Measurements from ENCODE around the gene RNASE4. TPM values are rescaled to one million over a fixed set of nuclear protein-coding genes. Genes with fewer than 3 reads are reported as not detected.
A peak's percentile ranks its signal among the peaks of the same experiment; 100 is the strongest.
"Not testable (repeated sequence)": the region's sequence is repeated elsewhere in the genome, so short reads cannot be mapped to it uniquely, and the experiment has no call there.

RNASE4 gene
- total RNA-seq, 1 experiment from 2014 or later = 5.9 TPM

DNA sequence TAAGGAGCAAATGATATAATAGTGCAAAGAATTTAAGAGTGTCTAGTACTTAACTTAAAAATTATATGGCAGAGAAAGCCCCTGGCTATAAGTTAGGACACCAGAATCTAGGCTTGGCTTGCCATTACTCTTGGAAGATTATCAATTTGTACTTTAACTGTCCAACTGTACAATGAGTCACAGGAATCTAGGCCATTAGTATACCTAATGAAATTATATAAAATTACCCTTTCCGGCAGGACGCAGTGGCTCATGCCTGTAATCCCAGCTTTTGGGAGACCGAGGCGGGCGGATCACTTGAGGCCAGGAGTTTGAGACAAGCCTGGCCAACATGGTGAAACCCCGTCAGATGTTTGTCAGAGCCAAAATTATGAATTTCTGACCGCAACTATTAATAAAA is 42.2 kb upstream of the RNASE4 start:
- Histone ChIP-seq H3K9me2 (replicated peaks; ENCODE audit: low read length) (no peaks in the 10 kb centered on the region), H3K27me3 (ENCODE audit: low read length) (peaks cover 23% of the 10 kb centered on the region), H3K36me3 (ENCODE audit: low read depth, low read length) (no peaks in the 10 kb centered on the region), H3K27ac (ENCODE audit: low read length) (no peak overlapping the region), H3K79me2 (ENCODE audit: low read length) (no peaks in the 10 kb centered on the region), H2AFZ (ENCODE audit: low read length) (no peak overlapping the region), H3F3A (ENCODE audit: low read length, unreplicated experiment) (no peaks in the 10 kb centered on the region), H4K20me1 (ENCODE audit: low read length) (no peaks in the 10 kb centered on the region), H3K9me3 (ENCODE audit: low read length) (no peaks in the 10 kb centered on the region), H3K4me2 (ENCODE audit: low read length) (no peak overlapping the region), H3K4me1 (ENCODE audit: insufficient read depth, low read length) (no peaks in the 10 kb centered on the region), H3K4me3 (ENCODE audit: low read length) (no peak overlapping the region), H3K9ac (ENCODE audit: low read length) (no peak overlapping the region)
- ATAC-seq = peak; percentile 37; the same call in 1 of the 2 replicates
- ChIA-PET CTCF (no interaction called here), POLR2A (ENCODE audit: unreplicated experiment) (no interaction called here)
- no peak for DNase-seq
- no TSS peak for BruUV-seq (replicated peaks)
- TF ChIP-seq, protein P1, sequence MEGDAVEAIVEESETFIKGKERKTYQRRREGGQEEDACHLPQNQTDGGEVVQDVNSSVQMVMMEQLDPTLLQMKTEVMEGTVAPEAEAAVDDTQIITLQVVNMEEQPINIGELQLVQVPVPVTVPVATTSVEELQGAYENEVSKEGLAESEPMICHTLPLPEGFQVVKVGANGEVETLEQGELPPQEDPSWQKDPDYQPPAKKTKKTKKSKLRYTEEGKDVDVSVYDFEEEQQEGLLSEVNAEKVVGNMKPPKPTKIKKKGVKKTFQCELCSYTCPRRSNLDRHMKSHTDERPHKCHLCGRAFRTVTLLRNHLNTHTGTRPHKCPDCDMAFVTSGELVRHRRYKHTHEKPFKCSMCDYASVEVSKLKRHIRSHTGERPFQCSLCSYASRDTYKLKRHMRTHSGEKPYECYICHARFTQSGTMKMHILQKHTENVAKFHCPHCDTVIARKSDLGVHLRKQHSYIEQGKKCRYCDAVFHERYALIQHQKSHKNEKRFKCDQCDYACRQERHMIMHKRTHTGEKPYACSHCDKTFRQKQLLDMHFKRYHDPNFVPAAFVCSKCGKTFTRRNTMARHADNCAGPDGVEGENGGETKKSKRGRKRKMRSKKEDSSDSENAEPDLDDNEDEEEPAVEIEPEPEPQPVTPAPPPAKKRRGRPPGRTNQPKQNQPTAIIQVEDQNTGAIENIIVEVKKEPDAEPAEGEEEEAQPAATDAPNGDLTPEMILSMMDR (conservative IDR thresholded peaks at IDR 0.05; ENCODE audit: low read depth, low read length) = no peak
- TF ChIP-seq EZH2 (IDR thresholded peaks at IDR 0.05; ENCODE audit: low read length, unreplicated experiment) (no peak), EZH2phosphoT487 (IDR thresholded peaks at IDR 0.05; ENCODE audit: borderline replicate concordance, low read length) (no peak)
- intact Hi-C loops (cut with micrococcal nuclease) = no loop called here

- intact Hi-C loops (cut with micrococcal nuclease); H3K36me3 ChIP-seq (ENCODE audit: low read depth, low read length); ATAC-seq; H3K27ac ChIP-seq (ENCODE audit: low read length); H3K79me2 ChIP-seq (ENCODE audit: low read length); CTCF ChIA-PET; H3K4me1 ChIP-seq (ENCODE audit: insufficient read depth, low read length); BruUV-seq (replicated peaks); H3K9me2 ChIP-seq (replicated peaks; ENCODE audit: low read length); H4K20me1 ChIP-seq (ENCODE audit: low read length); H3F3A ChIP-seq (ENCODE audit: low read length, unreplicated experiment); DNase-seq; H3K4me3 ChIP-seq (ENCODE audit: low read length); POLR2A ChIA-PET (ENCODE audit: unreplicated experiment); H2AFZ ChIP-seq (ENCODE audit: low read length); H3K9ac ChIP-seq (ENCODE audit: low read length); H3K9me3 ChIP-seq (ENCODE audit: low read length); H3K4me2 ChIP-seq (ENCODE audit: low read length): not testable (repeated sequence)
- H3K27me3 ChIP-seq (ENCODE audit: low read length) = peaks cover 23% of the 10 kb centered on the region
These were observed 41.6 kb upstream of the RNASE4 start for GRCh38 chr14:20642755-20643154.

- Histone ChIP-seq H3K27ac (ENCODE audit: low read length) (no peak overlapping the region), H3K9me2 (replicated peaks; ENCODE audit: low read length) (no peaks in the 10 kb centered on the region), H3K4me2 (ENCODE audit: low read length) (no peak overlapping the region), H3K4me1 (ENCODE audit: insufficient read depth, low read length) (no peaks in the 10 kb centered on the region), H3K36me3 (ENCODE audit: low read depth, low read length) (no peaks in the 10 kb centered on the region), H4K20me1 (ENCODE audit: low read length) (no peaks in the 10 kb centered on the region), H3K9me3 (ENCODE audit: low read length) (no peaks in the 10 kb centered on the region), H2AFZ (ENCODE audit: low read length) (no peak overlapping the region), H3K27me3 (ENCODE audit: low read length) (peaks cover 15% of the 10 kb centered on the region), H3F3A (ENCODE audit: low read length, unreplicated experiment) (no peaks in the 10 kb centered on the region), H3K9ac (ENCODE audit: low read length) (no peak overlapping the region), H3K4me3 (ENCODE audit: low read length) (no peak overlapping the region), H3K79me2 (ENCODE audit: low read length) (no peaks in the 10 kb centered on the region)
- BruUV-seq (replicated peaks) = no TSS peak
- CTCF ChIA-PET = no interaction called here
- intact Hi-C loops (cut with micrococcal nuclease) = no loop called here
- ATAC-seq = no peak
- POLR2A ChIA-PET (ENCODE audit: unreplicated experiment) = no interaction called here
- TF ChIP-seq EZH2 (IDR thresholded peaks at IDR 0.05; ENCODE audit: low read length, unreplicated experiment) = no peak
- TF ChIP-seq, protein P1 (conservative IDR thresholded peaks at IDR 0.05; ENCODE audit: low read depth, low read length) = no peak
- TF ChIP-seq EZH2phosphoT487 (IDR thresholded peaks at IDR 0.05; ENCODE audit: borderline replicate concordance, low read length) = no peak
- DNase-seq = no peak
These were observed 39.8 kb upstream of the RNASE4 start for GRCh38 chr14:20644520-20644919.

Measured in PC-3 (cell line).